ENCODE measurements around the gene AIPL1. TPM values are rescaled to one million over a fixed set of nuclear protein-coding genes. Genes with fewer than 3 reads are reported as not detected.

Gene AIPL1
- total and polyA plus RNA-seq, 2 donors from 2014 or later: not detected

- Histone ChIP-seq H3K4me1 (ENCODE audit: control insufficient read depth in 2 of 3, insufficient read depth in 2 of 3, low read depth in 1 of 3, low read length in 3 of 3) (peaks cover 0 to 5% (median 0%) of the 10 kb centered on the region in 3 donors), H3K9ac (ENCODE audit: low read length in 3 of 3) (peak overlapping the region in 1 of 3 donors; percentile 19), H3K27me3 (ENCODE audit: control insufficient read depth, insufficient read depth, low read length) (no peaks in the 10 kb centered on the region), H3K9me3 (ENCODE audit: control insufficient read depth in 2 of 3, insufficient read depth in 1 of 3, low read length in 3 of 3) (no peaks in the 10 kb centered on the region), H3K27ac (ENCODE audit: low read depth in 2 of 2, low read length in 2 of 2) (peak overlapping the region in 1 of 2 donors; percentile 11), H3K36me3 (ENCODE audit: control insufficient read depth in 2 of 3, insufficient read depth in 3 of 3, low read length in 3 of 3) (no peaks in the 10 kb centered on the region), H3K4me3 (ENCODE audit: low read length in 3 of 3) (no peak overlapping the region)
- DNase-seq (peak; percentile 70 to 94 (median 82)), FAIRE-seq (no peak)
- no peak for TF ChIP-seq CTCF (IDR thresholded peaks at IDR 0.05; ENCODE audit: borderline replicate concordance, extremely low read depth, insufficient read depth)
- intact Hi-C loops (cut with DNase I): no loop called here
Measured at GRCh38 chr17:6455321-6455705, 20.4 kb upstream of the AIPL1 start.

GRCh38 chr17:6454495-6455320 lies 19.8 kb upstream of the AIPL1 start:
- Histone ChIP-seq H3K9me3 (ENCODE audit: control insufficient read depth in 2 of 3, insufficient read depth in 1 of 3, low read length in 3 of 3) (no peaks in the 10 kb centered on the region), H3K4me1 (ENCODE audit: control insufficient read depth in 2 of 3, insufficient read depth in 2 of 3, low read depth in 1 of 3, low read length in 3 of 3) (peaks cover 0 to 5% (median 0%) of the 10 kb centered on the region in 3 donors), H3K9ac (ENCODE audit: low read length in 3 of 3) (peak overlapping the region in 1 of 3 donors; percentile 19), H3K27ac (ENCODE audit: low read depth in 2 of 2, low read length in 2 of 2) (no peak overlapping the region), H3K27me3 (ENCODE audit: control insufficient read depth, insufficient read depth, low read length) (no peaks in the 10 kb centered on the region), H3K4me3 (ENCODE audit: low read length in 3 of 3) (no peak overlapping the region), H3K36me3 (ENCODE audit: control insufficient read depth in 2 of 3, insufficient read depth in 3 of 3, low read length in 3 of 3) (no peaks in the 10 kb centered on the region)
- FAIRE-seq: no peak
- TF ChIP-seq CTCF (IDR thresholded peaks at IDR 0.05; ENCODE audit: borderline replicate concordance, extremely low read depth, insufficient read depth): no peak
- DNase-seq: peak in 3 of 5 donors; percentile 55 to 80 (median 77)
- intact Hi-C loops (cut with DNase I): no loop called here

GRCh38 chr17:6453279-6454024 lies 18.5 kb upstream of the AIPL1 start:
- Histone ChIP-seq H3K9ac (ENCODE audit: low read length in 3 of 3) (no peak overlapping the region), H3K9me3 (ENCODE audit: control insufficient read depth in 2 of 3, insufficient read depth in 1 of 3, low read length in 3 of 3) (no peaks in the 10 kb centered on the region), H3K36me3 (ENCODE audit: control insufficient read depth in 2 of 3, insufficient read depth in 3 of 3, low read length in 3 of 3) (no peaks in the 10 kb centered on the region), H3K4me1 (ENCODE audit: control insufficient read depth in 2 of 3, insufficient read depth in 2 of 3, low read depth in 1 of 3, low read length in 3 of 3) (peaks cover 0 to 4% (median 0%) of the 10 kb centered on the region in 3 donors), H3K27me3 (ENCODE audit: control insufficient read depth, insufficient read depth, low read length) (no peaks in the 10 kb centered on the region), H3K4me3 (ENCODE audit: low read length in 3 of 3) (no peak overlapping the region), H3K27ac (ENCODE audit: low read depth in 2 of 2, low read length in 2 of 2) (no peak overlapping the region)
- DNase-seq (no peak), FAIRE-seq (no peak)
- TF ChIP-seq CTCF (IDR thresholded peaks at IDR 0.05; ENCODE audit: borderline replicate concordance, extremely low read depth, insufficient read depth): no peak
- intact Hi-C loops (cut with DNase I): no loop called here

Data from kidney (tissue), 14 donors.